ENCODE data around the gene TESK2.

- no peak for TF ChIP-seq CTCF (conservative IDR thresholded peaks at IDR 0.05; ENCODE audit: low read length)
- TF ChIP-seq EZH2phosphoT487 (IDR thresholded peaks at IDR 0.05; ENCODE audit: borderline replicate concordance, low read depth, low read length), result no peak
These were observed 1.7 kb upstream of the TESK2 start for GRCh38 chr1:45492691-45493090.

Data from OCI-LY7 (cell line).